NOMO-1 treated with DMSO at 0.1 percent for 48 hours (cell line): Measurements from ENCODE around the gene PTX4.

Experiments used
- DNase-seq: peaks from one replicate; lab custom pipeline; 2025; ENCODE audit not compliant: unreplicated experiment; lab: John Stamatoyannopoulos, UW

The PTX4 gene

GRCh38 chr16:1525871-1526607 is 37.3 kb upstream of the PTX4 start:
- DNase-seq: no peak

GRCh38 chr16:1524366-1524765 is 35.6 kb upstream of the PTX4 start:
- DNase-seq: no peak

GRCh38 chr16:1523581-1524245 is 35.0 kb upstream of the PTX4 start:
- DNase-seq: no peak

GRCh38 chr16:1520461-1520860 is 31.7 kb upstream of the PTX4 start:
- DNase-seq: no peak

GRCh38 chr16:1519831-1520230 is 31.1 kb upstream of the PTX4 start:
- no peak for DNase-seq

- DNase-seq: no peak
Measured at GRCh38 chr16:1518626-1519135, 29.9 kb upstream of the PTX4 start.

- DNase-seq: no peak
Measured at GRCh38 chr16:1514507-1514906, 25.8 kb upstream of the PTX4 start.

- no peak for DNase-seq
Measured at GRCh38 chr16:1512774-1513173, 24.0 kb upstream of the PTX4 start.

- no peak for DNase-seq
Measured at GRCh38 chr16:1511662-1512569, 23.2 kb upstream of the PTX4 start.

- DNase-seq: no peak
Measured at GRCh38 chr16:1510941-1511351, 22.2 kb upstream of the PTX4 start.

- DNase-seq: no peak
Measured at GRCh38 chr16:1510272-1510671, 21.5 kb upstream of the PTX4 start.

GRCh38 chr16:1509307-1510221 is 20.8 kb upstream of the PTX4 start:
- no peak for DNase-seq

- no peak for DNase-seq
Measured at GRCh38 chr16:1508494-1509187, 19.9 kb upstream of the PTX4 start.

- no peak for DNase-seq
Measured at GRCh38 chr16:1506494-1507213, 17.9 kb upstream of the PTX4 start.

GRCh38 chr16:1505912-1506311 is 17.2 kb upstream of the PTX4 start:
- no peak for DNase-seq

GRCh38 chr16:1505073-1505844 is 16.5 kb upstream of the PTX4 start:
- DNase-seq: no peak

- no peak for DNase-seq
Measured at GRCh38 chr16:1503110-1503955, 14.6 kb upstream of the PTX4 start.
